SK-N-MC (cell line): ENCODE data around the gene TNPO1.

Experiments used
- EZH2 ChIP-seq: fragments of 200-600 bp; sonication (generic); IDR thresholded peaks from one replicate; pipeline ENCODE4 v1.6.1; 2017; ENCODE audit warnings: antibody characterized with exemption
- POLR2AphosphoS5 ChIP-seq: IDR thresholded peaks from 2 replicates; pipeline ENCODE4 v1.6.1; 2012; ENCODE audit warnings: mild to moderate bottlenecking, low read depth, low read length, borderline replicate concordance

GRCh38 chr5:72841756-72842535, 25.5 kb downstream of the TNPO1 start:
- TF ChIP-seq POLR2AphosphoS5 (no peak), EZH2 (no peak)
